ES-I3 (cell line): ENCODE measurements around the gene NCR3LG1.

Experiments used
- H3K36me3 ChIP-seq: 2 replicates; pipeline ENCODE4 v1.6.1; 2013; ENCODE audit warnings: mild to moderate bottlenecking, low read length, control low read depth, moderate library complexity; ENCODE audit not compliant: insufficient read depth
- H3K4me1 ChIP-seq: 2 replicates; pipeline ENCODE4 v1.6.1; 2013; ENCODE audit warnings: mild to moderate bottlenecking, control low read depth, low read length; ENCODE audit not compliant: insufficient read depth
- H3K9ac ChIP-seq: 2 replicates; pipeline ENCODE4 v1.6.1; 2013; ENCODE audit warnings: low read depth, mild to moderate bottlenecking, low read length, moderate library complexity
- H3K9me3 ChIP-seq: 2 replicates; pipeline ENCODE4 v1.6.1; 2013; ENCODE audit warnings: mild to moderate bottlenecking, low read length, moderate library complexity; ENCODE audit not compliant: control insufficient read depth, insufficient read depth

NCR3LG1 gene

GRCh38 chr11:17395554-17395961, 44.0 kb downstream of the NCR3LG1 start:
- no peaks in the 10 kb centered on the region for H3K36me3 ChIP-seq
- no peaks in the 10 kb centered on the region for H3K9me3 ChIP-seq

GRCh38 chr11:17395978-17396377, 44.4 kb downstream of the NCR3LG1 start:
- H3K4me1 ChIP-seq: no peaks in the 10 kb centered on the region
- H3K9me3 ChIP-seq: no peaks in the 10 kb centered on the region
- no peak overlapping the region for H3K9ac ChIP-seq
- H3K36me3 ChIP-seq: no peaks in the 10 kb centered on the region

More at GRCh38 chr11:17395554-17395961, 44.0 kb downstream of the NCR3LG1 start:
- Histone ChIP-seq H3K4me1 (no peaks in the 10 kb centered on the region), H3K9ac (no peak overlapping the region)

DNA sequence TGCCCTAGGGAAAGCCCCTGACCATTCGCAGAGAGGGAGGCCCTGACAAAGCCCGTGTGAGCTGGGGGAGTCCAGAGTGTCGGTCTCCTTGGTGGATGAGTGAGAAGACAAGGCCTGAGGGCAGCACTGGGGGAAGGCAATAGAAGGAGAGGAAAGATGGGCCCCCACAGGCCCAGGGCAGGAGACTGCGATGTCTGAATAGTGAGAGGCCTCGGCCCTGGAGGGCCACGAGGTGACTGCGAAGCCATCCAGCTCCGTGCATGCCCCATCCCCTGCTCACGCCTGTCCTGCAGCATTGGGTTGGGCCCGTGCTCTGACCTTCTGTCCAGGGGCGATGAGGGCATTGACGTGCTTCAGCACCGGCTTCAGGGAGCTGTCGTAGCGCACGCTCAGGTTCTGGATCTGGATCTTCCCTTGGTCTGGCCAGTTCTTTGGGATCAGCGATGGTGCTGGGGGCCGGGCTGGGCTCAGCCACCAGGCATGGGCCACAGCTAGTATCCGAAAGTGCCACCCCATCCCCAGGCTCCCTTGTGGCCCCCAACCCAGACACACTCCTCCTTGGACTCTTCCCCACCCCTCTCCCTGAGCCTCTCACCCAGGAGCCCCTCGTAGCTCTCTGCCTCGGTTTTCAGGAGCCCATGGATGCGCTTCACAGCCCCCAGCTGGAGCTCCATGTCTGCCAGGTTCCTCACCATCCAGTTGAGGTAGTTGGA, 45.2 kb downstream of the NCR3LG1 start:
- no peaks in the 10 kb centered on the region for H3K9me3 ChIP-seq
- no peaks in the 10 kb centered on the region for H3K4me1 ChIP-seq
- H3K9ac ChIP-seq: no peak overlapping the region
- no peaks in the 10 kb centered on the region for H3K36me3 ChIP-seq

GRCh38 chr11:17397311-17398002, 45.9 kb downstream of the NCR3LG1 start:
- H3K9me3 ChIP-seq: no peaks in the 10 kb centered on the region
- H3K4me1 ChIP-seq: no peaks in the 10 kb centered on the region
- H3K9ac ChIP-seq: no peak overlapping the region
- no peaks in the 10 kb centered on the region for H3K36me3 ChIP-seq

DNA sequence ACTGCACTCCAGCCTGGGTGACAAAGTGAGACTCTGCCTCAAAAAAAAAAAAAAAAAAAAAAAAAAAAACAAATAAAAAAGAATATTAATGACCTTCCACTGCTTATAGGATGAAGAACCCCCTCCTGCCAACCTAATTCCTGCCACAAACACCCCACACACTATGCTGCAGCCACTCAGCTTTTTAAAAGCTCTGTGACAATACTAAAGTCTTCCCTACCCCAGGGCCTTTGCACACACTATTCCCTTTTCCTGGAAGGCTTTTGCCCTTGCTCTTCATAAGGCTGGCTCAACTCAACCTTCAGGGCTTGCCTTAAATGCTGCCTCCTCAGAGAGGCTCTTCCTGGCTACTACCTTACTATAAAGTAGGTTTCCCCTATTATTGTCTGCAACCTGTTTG, 47.6 kb downstream of the NCR3LG1 start:
- Histone ChIP-seq H3K9me3 (no peaks in the 10 kb centered on the region), H3K4me1 (no peaks in the 10 kb centered on the region), H3K9ac (no peak overlapping the region), H3K36me3 (no peaks in the 10 kb centered on the region; the same call in 1 of the 2 replicates)

DNA sequence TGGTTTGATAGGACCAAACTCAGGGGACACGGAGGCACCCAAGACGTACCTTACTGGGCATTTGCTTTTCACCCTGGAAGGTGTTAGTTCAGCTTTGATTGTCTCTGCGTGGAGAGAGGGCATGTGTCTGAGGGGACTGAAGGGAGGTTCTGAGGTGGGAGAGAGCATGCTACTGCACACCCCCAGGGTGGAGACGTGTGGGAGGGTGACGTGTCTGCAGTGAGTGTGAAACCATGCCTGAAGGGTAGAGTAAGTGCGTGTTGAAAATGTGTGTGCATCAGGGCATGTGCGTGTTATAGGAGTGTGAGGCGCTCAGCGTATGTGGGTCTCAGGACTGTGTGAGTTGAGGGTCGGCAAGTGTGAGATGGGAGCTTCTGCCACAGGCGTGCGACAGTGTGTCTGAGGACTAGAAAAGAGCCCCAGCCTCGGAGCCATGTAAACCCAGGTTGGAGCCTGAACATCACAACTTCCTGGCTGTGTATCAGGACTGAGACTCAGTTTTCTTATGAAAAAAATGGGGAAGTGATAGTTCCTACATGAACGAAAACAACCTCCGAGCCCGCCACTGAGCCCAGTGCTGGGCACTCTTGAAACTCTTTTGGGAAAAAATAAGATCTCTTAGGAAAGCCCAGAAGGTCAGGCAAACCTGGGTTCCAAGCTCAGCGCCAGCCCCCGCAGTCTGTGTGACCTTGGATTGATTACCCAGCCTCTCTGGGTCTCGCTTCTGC, 48.6 kb downstream of the NCR3LG1 start:
- H3K9ac ChIP-seq: no peak overlapping the region
- no peaks in the 10 kb centered on the region for H3K4me1 ChIP-seq

DNA sequence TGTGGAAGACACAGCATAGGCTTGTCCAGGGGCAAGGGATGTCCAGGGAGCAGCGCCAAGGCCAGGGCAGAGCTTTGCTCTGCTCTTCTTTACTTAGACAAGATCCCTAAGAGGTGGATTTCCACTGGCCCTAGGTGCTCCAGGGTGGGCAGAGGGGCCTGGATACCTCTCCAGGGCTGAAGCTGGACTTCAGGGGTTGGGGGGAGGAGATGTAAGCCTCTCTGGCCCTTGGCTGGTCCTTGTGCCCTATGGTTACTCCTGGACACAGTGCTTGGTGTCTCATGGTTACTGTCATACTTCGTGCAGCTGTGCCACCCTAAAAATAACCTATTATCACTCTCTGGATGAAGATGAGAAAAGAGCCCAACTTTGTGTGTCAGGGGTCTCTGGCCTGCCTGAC, 49.7 kb downstream of the NCR3LG1 start:
- H3K9ac ChIP-seq: no peak overlapping the region
- H3K36me3 ChIP-seq: no peaks in the 10 kb centered on the region; the same call in 1 of the 2 replicates
- no peaks in the 10 kb centered on the region; the same call in 1 of the 2 replicates for H3K4me1 ChIP-seq
- H3K9me3 ChIP-seq: no peaks in the 10 kb centered on the region

More for the DNA sequence above, 48.6 kb downstream of the NCR3LG1 start:
- H3K9me3 ChIP-seq: no peaks in the 10 kb centered on the region
- H3K36me3 ChIP-seq: no peaks in the 10 kb centered on the region; the same call in 1 of the 2 replicates

DNA sequence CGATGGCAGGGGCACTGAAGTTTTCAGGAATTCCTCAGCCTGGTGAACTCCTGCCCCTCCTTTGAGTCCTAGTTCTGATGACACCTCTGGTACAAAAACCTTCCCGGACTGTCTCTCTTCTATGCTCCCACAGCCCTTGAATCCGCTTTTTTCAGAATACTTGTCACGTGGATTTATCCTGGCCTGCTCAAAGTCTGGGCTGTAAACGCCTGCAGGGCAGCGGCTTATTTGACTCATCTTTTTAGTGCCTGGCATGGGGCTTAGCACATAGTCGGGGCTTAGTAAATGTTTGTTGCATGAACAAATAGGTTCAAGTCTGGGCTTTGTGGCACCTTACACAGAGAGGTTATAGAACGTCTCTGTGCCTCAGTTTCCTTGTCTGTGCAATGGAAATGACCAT, 50.2 kb downstream of the NCR3LG1 start:
- H3K36me3 ChIP-seq: no peaks in the 10 kb centered on the region; the same call in 1 of the 2 replicates

DNA sequence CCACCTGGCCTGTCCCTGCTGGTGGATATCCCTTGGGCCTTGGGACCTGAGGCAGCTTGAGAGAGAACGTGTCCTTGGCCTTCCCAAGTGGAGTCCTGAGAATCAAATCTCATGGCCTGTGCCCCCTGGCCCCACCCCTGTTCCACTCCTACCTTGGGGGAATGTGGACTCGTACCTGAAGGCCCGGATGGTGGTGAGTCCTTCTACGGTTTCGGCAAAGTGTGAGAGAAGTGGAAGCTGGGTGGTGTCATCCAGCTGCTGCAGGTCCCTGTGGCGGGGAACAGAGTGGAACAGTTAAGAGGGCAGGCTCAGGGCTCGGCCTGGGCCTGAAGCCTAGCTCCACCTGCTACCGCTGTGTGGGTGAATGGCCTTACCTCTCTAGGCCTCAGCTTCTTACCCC, 50.9 kb downstream of the NCR3LG1 start:
- H3K36me3 ChIP-seq: no peaks in the 10 kb centered on the region; the same call in 1 of the 2 replicates
- no peak overlapping the region for H3K9ac ChIP-seq
- no peaks in the 10 kb centered on the region; the same call in 1 of the 2 replicates for H3K4me1 ChIP-seq
- no peaks in the 10 kb centered on the region for H3K9me3 ChIP-seq

More for the DNA sequence above, 50.2 kb downstream of the NCR3LG1 start:
- Histone ChIP-seq H3K4me1 (no peaks in the 10 kb centered on the region; the same call in 1 of the 2 replicates), H3K9ac (no peak overlapping the region), H3K9me3 (no peaks in the 10 kb centered on the region)

- H3K9me3 ChIP-seq: no peaks in the 10 kb centered on the region
- H3K4me1 ChIP-seq: no peaks in the 10 kb centered on the region; the same call in 1 of the 2 replicates
- H3K9ac ChIP-seq: no peak overlapping the region
- H3K36me3 ChIP-seq: no peaks in the 10 kb centered on the region; the same call in 1 of the 2 replicates
Observed at GRCh38 chr11:17403980-17404759, 52.6 kb downstream of the NCR3LG1 start.

DNA sequence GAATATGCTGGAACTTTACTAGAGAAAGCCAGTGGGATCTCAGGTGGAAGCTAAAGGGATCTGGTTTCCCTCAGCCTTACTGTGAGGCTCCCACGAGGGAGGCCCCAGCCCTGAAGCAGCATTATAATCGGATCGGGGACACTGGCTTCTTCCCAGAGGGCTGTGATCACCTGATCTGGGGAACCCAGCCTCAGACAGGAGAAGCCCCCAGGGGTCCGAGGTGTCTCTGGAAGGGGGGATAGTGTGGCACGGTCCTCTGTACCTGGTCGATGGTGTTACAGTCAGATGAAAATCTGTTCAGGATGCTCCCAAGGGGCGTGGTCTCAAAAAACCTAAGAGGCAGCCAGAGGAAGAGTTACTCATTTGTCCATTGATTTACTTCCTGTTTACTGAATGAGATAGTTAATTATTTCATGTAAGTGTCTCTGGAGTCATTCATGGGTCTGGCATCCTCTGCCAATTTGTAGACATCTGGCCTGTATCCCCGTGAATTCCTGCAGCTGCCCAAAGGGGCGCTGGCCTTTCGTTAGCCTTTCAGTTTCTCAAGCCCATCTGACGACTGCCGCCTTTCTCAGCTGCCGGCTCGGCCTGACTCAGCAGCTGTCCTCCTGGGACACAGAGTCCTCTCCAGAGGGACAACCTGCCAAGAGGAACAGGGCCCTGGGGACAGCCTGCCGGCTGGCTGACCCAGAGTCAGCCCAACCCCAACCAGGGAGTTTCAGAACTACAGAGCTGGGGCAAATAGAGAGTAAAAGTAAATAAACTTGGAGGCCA, 53.8 kb downstream of the NCR3LG1 start:
- Histone ChIP-seq H3K9me3 (no peaks in the 10 kb centered on the region), H3K9ac (no peak overlapping the region), H3K4me1 (no peaks in the 10 kb centered on the region; the same call in 1 of the 2 replicates), H3K36me3 (no peaks in the 10 kb centered on the region; the same call in 1 of the 2 replicates)

- Histone ChIP-seq H3K9ac (no peak overlapping the region), H3K36me3 (no peaks in the 10 kb centered on the region; the same call in 1 of the 2 replicates), H3K9me3 (no peaks in the 10 kb centered on the region), H3K4me1 (no peaks in the 10 kb centered on the region; the same call in 1 of the 2 replicates)
Observed at GRCh38 chr11:17406082-17406817, 54.6 kb downstream of the NCR3LG1 start.

GRCh38 chr11:17406818-17407149, 55.2 kb downstream of the NCR3LG1 start:
- H3K9me3 ChIP-seq: no peaks in the 10 kb centered on the region
- no peak overlapping the region for H3K9ac ChIP-seq
- H3K36me3 ChIP-seq: no peaks in the 10 kb centered on the region; the same call in 1 of the 2 replicates
- H3K4me1 ChIP-seq: no peaks in the 10 kb centered on the region; the same call in 1 of the 2 replicates
